ES-I3 (cell line): ENCODE results near the gene GNA12.

Experiments used
- H3K36me3 ChIP-seq: 2 replicates; pipeline ENCODE4 v1.6.1; 2013; ENCODE audit warnings: mild to moderate bottlenecking, low read length, control low read depth, moderate library complexity; ENCODE audit not compliant: insufficient read depth
- H3K4me1 ChIP-seq: 2 replicates; pipeline ENCODE4 v1.6.1; 2013; ENCODE audit warnings: mild to moderate bottlenecking, control low read depth, low read length; ENCODE audit not compliant: insufficient read depth
- H3K9ac ChIP-seq: 2 replicates; pipeline ENCODE4 v1.6.1; 2013; ENCODE audit warnings: low read depth, mild to moderate bottlenecking, low read length, moderate library complexity
- H3K9me3 ChIP-seq: 2 replicates; pipeline ENCODE4 v1.6.1; 2013; ENCODE audit warnings: mild to moderate bottlenecking, low read length, moderate library complexity; ENCODE audit not compliant: control insufficient read depth, insufficient read depth

The GNA12 gene

GRCh38 chr7:2821161-2821841 lies 22.8 kb downstream of the GNA12 start:
- Histone ChIP-seq H3K4me1 (peaks cover 63% of the 10 kb centered on the region), H3K36me3 (no peaks in the 10 kb centered on the region), H3K9ac (no peak overlapping the region), H3K9me3 (no peaks in the 10 kb centered on the region)

GRCh38 chr7:2820508-2820934 lies 23.6 kb downstream of the GNA12 start:
- peaks cover 65% of the 10 kb centered on the region for H3K4me1 ChIP-seq
- H3K9me3 ChIP-seq = no peaks in the 10 kb centered on the region
- no peaks in the 10 kb centered on the region for H3K36me3 ChIP-seq
- H3K9ac ChIP-seq = no peak overlapping the region

GRCh38 chr7:2819954-2820397 lies 24.1 kb downstream of the GNA12 start:
- peaks cover 63% of the 10 kb centered on the region for H3K4me1 ChIP-seq

GRCh38 chr7:2819161-2819953 lies 24.8 kb downstream of the GNA12 start:
- H3K9me3 ChIP-seq = no peaks in the 10 kb centered on the region
- H3K9ac ChIP-seq = no peak overlapping the region
- no peaks in the 10 kb centered on the region for H3K36me3 ChIP-seq
- peaks cover 65% of the 10 kb centered on the region for H3K4me1 ChIP-seq

More at GRCh38 chr7:2819954-2820397, 24.1 kb downstream of the GNA12 start:
- Histone ChIP-seq H3K9me3 (no peaks in the 10 kb centered on the region), H3K9ac (no peak overlapping the region), H3K36me3 (no peaks in the 10 kb centered on the region)

- H3K4me1 ChIP-seq = peaks cover 65% of the 10 kb centered on the region
- no peaks in the 10 kb centered on the region for H3K9me3 ChIP-seq
- no peaks in the 10 kb centered on the region for H3K36me3 ChIP-seq
- H3K9ac ChIP-seq = no peak overlapping the region
These were observed 25.5 kb downstream of the GNA12 start for GRCh38 chr7:2818653-2819052.

GRCh38 chr7:2818121-2818520 lies 26.0 kb downstream of the GNA12 start:
- Histone ChIP-seq H3K9me3 (no peaks in the 10 kb centered on the region), H3K9ac (no peak overlapping the region), H3K36me3 (no peaks in the 10 kb centered on the region), H3K4me1 (peaks cover 65% of the 10 kb centered on the region)

GRCh38 chr7:2817456-2817855 lies 26.7 kb downstream of the GNA12 start:
- H3K9me3 ChIP-seq = no peaks in the 10 kb centered on the region
- H3K4me1 ChIP-seq = peaks cover 58% of the 10 kb centered on the region
- H3K9ac ChIP-seq = no peak overlapping the region

GRCh38 chr7:2815875-2816245 lies 28.2 kb downstream of the GNA12 start:
- Histone ChIP-seq H3K4me1 (peaks cover 44% of the 10 kb centered on the region), H3K9me3 (no peaks in the 10 kb centered on the region), H3K36me3 (no peaks in the 10 kb centered on the region), H3K9ac (no peak overlapping the region)

More at GRCh38 chr7:2817456-2817855, 26.7 kb downstream of the GNA12 start:
- no peaks in the 10 kb centered on the region for H3K36me3 ChIP-seq

GRCh38 chr7:2814946-2815874 lies 28.9 kb downstream of the GNA12 start:
- Histone ChIP-seq H3K4me1 (peaks cover 42% of the 10 kb centered on the region), H3K36me3 (no peaks in the 10 kb centered on the region), H3K9ac (peak overlapping the region; percentile 11; the same call in 1 of the 2 replicates), H3K9me3 (no peaks in the 10 kb centered on the region)

GRCh38 chr7:2814186-2814945 lies 29.7 kb downstream of the GNA12 start:
- Histone ChIP-seq H3K4me1 (peaks cover 41% of the 10 kb centered on the region), H3K36me3 (no peaks in the 10 kb centered on the region), H3K9me3 (no peaks in the 10 kb centered on the region), H3K9ac (peak overlapping the region; percentile 11; the same call in 1 of the 2 replicates)

GRCh38 chr7:2813350-2814185 lies 30.5 kb downstream of the GNA12 start:
- H3K36me3 ChIP-seq = no peaks in the 10 kb centered on the region
- no peaks in the 10 kb centered on the region for H3K9me3 ChIP-seq
- H3K4me1 ChIP-seq = peaks cover 34% of the 10 kb centered on the region
- H3K9ac ChIP-seq = no peak overlapping the region

- Histone ChIP-seq H3K9me3 (no peaks in the 10 kb centered on the region), H3K9ac (no peak overlapping the region), H3K4me1 (peaks cover 39% of the 10 kb centered on the region), H3K36me3 (no peaks in the 10 kb centered on the region)
These were observed 31.3 kb downstream of the GNA12 start for GRCh38 chr7:2812831-2813230.

GRCh38 chr7:2812114-2812487 lies 32.0 kb downstream of the GNA12 start:
- H3K36me3 ChIP-seq = no peaks in the 10 kb centered on the region
- H3K4me1 ChIP-seq = peaks cover 39% of the 10 kb centered on the region
- H3K9me3 ChIP-seq = no peaks in the 10 kb centered on the region
- no peak overlapping the region; the same call in 1 of the 2 replicates for H3K9ac ChIP-seq
